PFSK-1 (cell line): ENCODE results near the gene EOMES.

Source experiments
- FOXP2 ChIP-seq: optimal IDR thresholded peaks from 2 replicates; pipeline ENCODE3; 2011; ENCODE audit warnings: borderline replicate concordance, control low read depth, inconsistent platforms; ENCODE audit not compliant: insufficient read depth; ENCODE audit errors: extremely low read length, extremely low read depth
- POLR2AphosphoS5 ChIP-seq: IDR thresholded peaks from 2 replicates; pipeline ENCODE4 v1.6.1; 2012; ENCODE audit warnings: low read depth, mild to moderate bottlenecking, control low read depth, low read length, moderate library complexity
- SIN3A ChIP-seq: IDR thresholded peaks from 2 replicates; pipeline ENCODE4 v1.6.1; 2012; ENCODE audit warnings: mild to moderate bottlenecking, low read length, moderate library complexity, borderline replicate concordance; ENCODE audit not compliant: insufficient read depth
- TAF1 ChIP-seq: IDR thresholded peaks from 2 replicates; pipeline ENCODE4 v1.6.1; 2012; ENCODE audit warnings: low read length, control low read depth, borderline replicate concordance; ENCODE audit not compliant: insufficient read depth
- TF ChIP-seq, protein P1 (sequence below), 2 experiments: IDR thresholded peaks; 2 replicates each; pipeline versions ENCODE4 v1.6.1 to v1.8.0; 2011 to 2012; ENCODE audit warnings: low read depth in 2 of 2, low read length in 2 of 2, control low read depth in 1 of 2, inconsistent platforms in 1 of 2, mild to moderate bottlenecking in 1 of 2, moderate library complexity in 1 of 2; ENCODE audit not compliant: insufficient read depth in 1 of 2

Gene EOMES

DNA sequence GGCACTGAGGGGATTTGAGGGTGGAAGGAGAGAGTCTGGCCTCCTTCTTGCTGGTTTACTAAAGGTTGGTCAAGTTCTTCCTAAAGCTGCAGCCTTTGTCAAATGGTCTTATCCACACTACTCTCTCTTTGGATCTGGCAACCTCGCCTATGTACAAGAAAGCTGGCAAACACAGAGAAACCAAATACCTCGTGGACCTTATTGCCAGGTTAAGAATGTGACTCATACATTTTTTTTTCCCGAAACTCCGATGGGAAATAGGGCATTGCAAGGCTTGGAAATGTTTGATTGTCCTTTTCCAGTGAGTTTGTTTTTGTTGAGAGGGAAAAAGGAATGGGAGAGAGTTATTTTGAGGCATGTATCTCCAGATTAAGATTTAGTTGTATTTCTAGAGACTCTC, 13.9 kb downstream of the EOMES start:
- TF ChIP-seq, protein P1, sequence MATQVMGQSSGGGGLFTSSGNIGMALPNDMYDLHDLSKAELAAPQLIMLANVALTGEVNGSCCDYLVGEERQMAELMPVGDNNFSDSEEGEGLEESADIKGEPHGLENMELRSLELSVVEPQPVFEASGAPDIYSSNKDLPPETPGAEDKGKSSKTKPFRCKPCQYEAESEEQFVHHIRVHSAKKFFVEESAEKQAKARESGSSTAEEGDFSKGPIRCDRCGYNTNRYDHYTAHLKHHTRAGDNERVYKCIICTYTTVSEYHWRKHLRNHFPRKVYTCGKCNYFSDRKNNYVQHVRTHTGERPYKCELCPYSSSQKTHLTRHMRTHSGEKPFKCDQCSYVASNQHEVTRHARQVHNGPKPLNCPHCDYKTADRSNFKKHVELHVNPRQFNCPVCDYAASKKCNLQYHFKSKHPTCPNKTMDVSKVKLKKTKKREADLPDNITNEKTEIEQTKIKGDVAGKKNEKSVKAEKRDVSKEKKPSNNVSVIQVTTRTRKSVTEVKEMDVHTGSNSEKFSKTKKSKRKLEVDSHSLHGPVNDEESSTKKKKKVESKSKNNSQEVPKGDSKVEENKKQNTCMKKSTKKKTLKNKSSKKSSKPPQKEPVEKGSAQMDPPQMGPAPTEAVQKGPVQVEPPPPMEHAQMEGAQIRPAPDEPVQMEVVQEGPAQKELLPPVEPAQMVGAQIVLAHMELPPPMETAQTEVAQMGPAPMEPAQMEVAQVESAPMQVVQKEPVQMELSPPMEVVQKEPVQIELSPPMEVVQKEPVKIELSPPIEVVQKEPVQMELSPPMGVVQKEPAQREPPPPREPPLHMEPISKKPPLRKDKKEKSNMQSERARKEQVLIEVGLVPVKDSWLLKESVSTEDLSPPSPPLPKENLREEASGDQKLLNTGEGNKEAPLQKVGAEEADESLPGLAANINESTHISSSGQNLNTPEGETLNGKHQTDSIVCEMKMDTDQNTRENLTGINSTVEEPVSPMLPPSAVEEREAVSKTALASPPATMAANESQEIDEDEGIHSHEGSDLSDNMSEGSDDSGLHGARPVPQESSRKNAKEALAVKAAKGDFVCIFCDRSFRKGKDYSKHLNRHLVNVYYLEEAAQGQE (IDR thresholded peaks at IDR 0.05; ENCODE audit: insufficient read depth in 1 of 2, low read depth in 2 of 2, low read length in 2 of 2), result no peak
- TF ChIP-seq SIN3A (no peak), POLR2AphosphoS5 (no peak), FOXP2 (no peak), TAF1 (no peak)

DNA sequence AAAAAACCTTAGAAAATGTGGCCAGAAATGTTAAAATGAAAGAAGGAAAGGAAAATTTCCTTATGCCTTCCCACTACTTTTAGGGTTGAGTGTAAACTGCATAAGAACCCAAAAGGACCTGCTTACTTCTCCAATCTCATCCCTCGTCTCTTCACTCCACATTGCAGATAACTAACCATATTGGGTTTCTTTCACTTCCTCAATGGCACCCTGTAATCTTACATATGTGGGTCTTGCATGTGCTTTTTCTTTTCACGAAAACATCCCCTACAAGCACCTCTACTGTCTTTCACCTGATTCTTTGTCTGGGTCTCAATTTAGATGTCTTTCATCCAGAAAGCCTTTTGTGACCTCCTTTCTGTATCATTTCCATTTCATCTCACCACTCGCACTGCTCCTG, 23.1 kb downstream of the EOMES start:
- TF ChIP-seq POLR2AphosphoS5 (no peak), SIN3A (no peak), TAF1 (no peak)
- TF ChIP-seq, protein P1 (IDR thresholded peaks at IDR 0.05; ENCODE audit: insufficient read depth in 1 of 2, low read depth in 2 of 2, low read length in 2 of 2), result no peak

DNA sequence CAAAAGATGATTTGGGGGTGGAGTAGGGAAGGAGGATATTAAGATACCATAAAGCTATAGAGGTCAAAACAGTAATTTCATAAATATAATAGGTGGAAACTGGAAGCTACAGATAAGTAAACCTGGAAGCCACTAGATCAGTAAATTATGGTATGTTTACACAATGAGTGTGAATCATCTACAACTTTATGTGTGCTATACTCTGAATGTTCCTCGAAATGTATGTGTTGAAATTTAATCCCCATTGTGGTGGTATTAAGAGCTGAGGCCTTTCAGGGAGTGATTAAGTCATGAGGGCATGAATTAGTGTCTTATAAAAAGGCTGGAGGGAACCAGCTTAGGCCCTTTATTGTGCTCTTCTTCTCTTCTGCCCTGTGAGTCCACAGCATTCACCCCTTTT, 25.2 kb downstream of the EOMES start:
- no peak for TF ChIP-seq POLR2AphosphoS5
- no peak for TF ChIP-seq TAF1
- no peak for TF ChIP-seq SIN3A
- TF ChIP-seq, protein P1 (IDR thresholded peaks at IDR 0.05; ENCODE audit: insufficient read depth in 1 of 2, low read depth in 2 of 2, low read length in 2 of 2), result no peak
- no peak for TF ChIP-seq FOXP2

DNA sequence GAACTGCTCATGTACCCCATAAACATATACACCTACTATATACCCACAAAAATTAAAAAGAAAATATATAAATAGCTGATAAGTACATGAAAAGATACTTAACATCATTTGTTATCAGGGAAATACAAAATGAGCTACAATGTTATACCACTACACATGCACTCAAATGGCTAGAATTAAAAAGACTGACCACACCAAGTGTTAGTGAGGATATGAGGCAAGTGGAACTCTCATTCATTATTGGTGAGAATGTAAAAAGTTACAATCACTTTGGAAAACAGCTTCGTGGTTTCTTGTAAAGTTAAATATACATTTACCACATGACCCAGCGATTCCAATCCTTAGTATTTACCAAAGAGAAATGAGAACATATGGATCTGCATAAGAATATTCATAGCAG, 26.5 kb downstream of the EOMES start:
- TF ChIP-seq, protein P1 (IDR thresholded peaks at IDR 0.05; ENCODE audit: insufficient read depth in 1 of 2, low read depth in 2 of 2, low read length in 2 of 2), result no peak
- TF ChIP-seq TAF1 (no peak), FOXP2 (no peak), POLR2AphosphoS5 (no peak), SIN3A (no peak)

DNA sequence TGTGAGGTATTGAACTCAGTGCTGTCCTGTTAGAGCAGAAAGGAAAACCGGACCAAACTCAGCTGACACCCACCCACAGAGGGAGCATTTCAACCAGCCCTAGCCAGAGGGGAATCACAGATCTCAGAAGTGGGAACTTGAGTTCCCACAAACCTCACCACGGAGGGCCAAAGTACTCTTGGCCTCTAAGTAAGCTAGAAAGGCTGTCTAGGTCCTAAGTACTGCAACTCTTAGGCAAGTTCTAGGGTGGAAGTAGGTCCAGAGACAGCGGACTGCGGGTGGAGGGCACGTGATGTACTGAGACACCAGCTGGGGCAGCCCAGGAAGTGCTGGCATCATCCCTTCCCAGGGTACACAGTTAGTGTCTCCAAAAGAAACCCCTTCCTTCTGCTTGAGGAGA, 34.1 kb downstream of the EOMES start:
- TF ChIP-seq, protein P1 (IDR thresholded peaks at IDR 0.05; ENCODE audit: insufficient read depth in 1 of 2, low read depth in 2 of 2, low read length in 2 of 2), result no peak
- no peak for TF ChIP-seq SIN3A
- no peak for TF ChIP-seq FOXP2
- no peak for TF ChIP-seq TAF1
- TF ChIP-seq POLR2AphosphoS5, result no peak
